Sigmoid colon (tissue), 7 donors: ENCODE data around the gene APBB2. TPM values are rescaled to one million over a fixed set of nuclear protein-coding genes. Genes with fewer than 3 reads are reported as not detected.

Experiments used
- DNase-seq: peaks from one replicate; pipeline ENCODE4 v3.0.0-alpha.2; 2019
- H3K27ac ChIP-seq, 4 donors: fragments of 200-600 bp; sonication (generic); one replicate each; pipeline ENCODE4 v1.5.1; 2016 to 2019; ENCODE audit warnings: mild to moderate bottlenecking in 1 of 4
- H3K27me3 ChIP-seq, 3 donors: fragments of 200-600 bp; sonication (generic); one replicate each; pipeline ENCODE4 v1.5.1; 2019; ENCODE audit warnings: mild to moderate bottlenecking in 1 of 3
- H3K36me3 ChIP-seq, 4 donors: fragments of 200-600 bp; sonication (generic); one replicate each; pipeline ENCODE4 v1.5.1; 2016 to 2019
- H3K4me1 ChIP-seq, 4 donors: fragments of 200-600 bp; sonication (generic); one replicate each; pipeline ENCODE4 v1.5.1; 2017 to 2019
- H3K4me3 ChIP-seq, 4 donors: fragments of 200-600 bp; sonication (generic); one replicate each; pipeline ENCODE4 v1.5.1; 2017 to 2019; ENCODE audit warnings: mild to moderate bottlenecking in 2 of 4, moderate library complexity in 1 of 4
- H3K9me3 ChIP-seq, 4 donors: fragments of 200-600 bp in 3 of 4; sonication (generic) in 3 of 4; one replicate each; pipeline versions ENCODE4 v1.5.1 to v1.6.1; 2013 to 2019
- CTCF ChIP-seq, 4 experiments: fragments of 450-650 bp in 3 of 4; fragments of 200-600 bp in 1 of 4; IDR thresholded peaks; one replicate each; pipeline ENCODE4 v1.5.1; 2016 to 2019; ENCODE audit warnings: antibody characterized with exemption in 4 of 4, mild to moderate bottlenecking in 3 of 4, moderate library complexity in 2 of 4
- EP300 ChIP-seq, 4 donors: sonication (generic); formaldehyde crosslinking; IDR thresholded peaks; one replicate each; pipeline ENCODE4 v1.6.1; 2017; ENCODE audit warnings: antibody characterized with exemption in 4 of 4
- POLR2A ChIP-seq, 2 donors: fragments of 450-650 bp; IDR thresholded peaks; one replicate each; pipeline ENCODE4 v1.6.1; 2016; ENCODE audit warnings: antibody characterized with exemption in 2 of 2, mild to moderate bottlenecking in 2 of 2, moderate library complexity in 2 of 2
- POLR2AphosphoS5 ChIP-seq, 4 donors: sonication (generic); formaldehyde crosslinking; IDR thresholded peaks; one replicate each; pipeline ENCODE4 v1.6.1; 2017; ENCODE audit warnings: antibody characterized with exemption in 4 of 4
- WGBS, 2 donors: extraction: QIAGEN DNeasy Blood & Tissue Kit; methylation state at CpG; one replicate each; pipeline ENCODE4 v1.1.7; 2013; 5-methylcytosine and 5-hydroxymethylcytosine counted together
- intact Hi-C: fragments of 100-400 bp; cut with DNase I; formaldehyde crosslinking; loops from one replicate; pipeline ENCODE4 v1.15.1; 2023
- polyA plus RNA-seq, 3 donors: library from polyadenylated mRNA; stranded (reverse); fragments of 200-250 nt; gene quantifications; one replicate each; pipeline ENCODE4 v1.2.3, GENCODE V29; 2013
- total RNA-seq, 4 donors: library from RNA; depleted of rRNA; stranded (reverse); fragments of >200 nt; gene quantifications; one replicate each; pipeline ENCODE4 v1.1.0, GENCODE V29; 2016
- donor health status: healthy with polysubstance abuse.
- donor health status: Bipolar disorder and iron deficiency.
- donor health status: healthy.

APBB2 gene
- total and polyA plus RNA-seq, 7 donors: 7.8 to 108 (median 69.1) TPM

GRCh38 chr4:40844261-40844660 is 370.1 kb downstream of the APBB2 start:
- H3K27ac ChIP-seq: no peak overlapping the region

GRCh38 chr4:40843696-40844095 is 370.6 kb downstream of the APBB2 start:
- H3K27ac ChIP-seq: no peak overlapping the region
- H3K27me3 ChIP-seq: no peaks in the 10 kb centered on the region
- WGBS, 2 donors: 88 to 100% methylated on average over 1 of the region's 1 CpG
- no peak overlapping the region for H3K4me3 ChIP-seq
- DNase-seq: peak; percentile 7
- intact Hi-C loops: loop anchor here (5.0 kb wide), 2 partner anchors 54 to 96 kb away; partner anchors contain the start of gene NSUN7
- no peaks in the 10 kb centered on the region for H3K36me3 ChIP-seq
- peaks cover 0 to 15% (median 3%) of the 10 kb centered on the region in 4 donors for H3K4me1 ChIP-seq
- H3K9me3 ChIP-seq: no peaks in the 10 kb centered on the region
- no peak for TF ChIP-seq POLR2A (IDR thresholded peaks at IDR 0.05)
- no peak for TF ChIP-seq POLR2AphosphoS5 (IDR thresholded peaks at IDR 0.05)
- no peak for TF ChIP-seq EP300 (IDR thresholded peaks at IDR 0.05)
- TF ChIP-seq CTCF (IDR thresholded peaks at IDR 0.05): no peak

More at GRCh38 chr4:40844261-40844660, 370.1 kb downstream of the APBB2 start:
- peak; percentile 54 for DNase-seq
- TF ChIP-seq CTCF (IDR thresholded peaks at IDR 0.05) (no peak), POLR2A (IDR thresholded peaks at IDR 0.05) (no peak), EP300 (IDR thresholded peaks at IDR 0.05) (no peak), POLR2AphosphoS5 (IDR thresholded peaks at IDR 0.05) (no peak)
- intact Hi-C loops: loop anchor here (5.0 kb wide), 2 partner anchors 53 to 97 kb away; partner anchors contain the start of gene NSUN7
- Histone ChIP-seq H3K4me3 (no peak overlapping the region), H3K4me1 (peaks cover 0 to 15% (median 3%) of the 10 kb centered on the region in 4 donors), H3K36me3 (no peaks in the 10 kb centered on the region), H3K27me3 (no peaks in the 10 kb centered on the region), H3K9me3 (no peaks in the 10 kb centered on the region)
- WGBS, 2 donors: 88 to 89% methylated on average over 6 of the region's 6 CpGs

- intact Hi-C loops: loop anchor here (5.0 kb wide), 2 partner anchors 54 to 96 kb away; partner anchors contain the start of gene NSUN7
- 71 to 76% methylated on average over 14 of the region's 14 CpGs for WGBS, 2 donors
- H3K27ac ChIP-seq: peak overlapping the region in 1 of 4 donors; percentile 19
- no peak for TF ChIP-seq POLR2AphosphoS5 (IDR thresholded peaks at IDR 0.05)
- peaks cover 0 to 16% (median 4%) of the 10 kb centered on the region in 4 donors for H3K4me1 ChIP-seq
- H3K4me3 ChIP-seq: no peak overlapping the region
- no peaks in the 10 kb centered on the region for H3K9me3 ChIP-seq
- no peaks in the 10 kb centered on the region for H3K27me3 ChIP-seq
- H3K36me3 ChIP-seq: no peaks in the 10 kb centered on the region
- peak; percentile 13 for DNase-seq
Observed at GRCh38 chr4:40842725-40843423, 371.5 kb downstream of the APBB2 start.

- Histone ChIP-seq H3K27me3 (no peaks in the 10 kb centered on the region), H3K4me1 (peaks cover 0 to 22% (median 7%) of the 10 kb centered on the region in 4 donors), H3K4me3 (no peak overlapping the region), H3K9me3 (no peaks in the 10 kb centered on the region), H3K36me3 (no peaks in the 10 kb centered on the region), H3K27ac (peak overlapping the region in 2 of 4 donors; percentile 19 to 25)
- DNase-seq: peak; percentile 71
- intact Hi-C loops: loop anchor here (5.0 kb wide), 2 partner anchors 55 to 95 kb away; partner anchors contain the start of gene NSUN7
- TF ChIP-seq CTCF (IDR thresholded peaks at IDR 0.05): no peak
- TF ChIP-seq POLR2AphosphoS5 (IDR thresholded peaks at IDR 0.05): peak in 2 of 4 donors; percentile 7 to 20
- WGBS, 2 donors: 78 to 86% methylated on average over 13 of the region's 13 CpGs
Observed at GRCh38 chr4:40842318-40842717, 372.0 kb downstream of the APBB2 start.

- Histone ChIP-seq H3K4me1 (peaks cover 0 to 29% (median 13%) of the 10 kb centered on the region in 4 donors), H3K9me3 (no peaks in the 10 kb centered on the region), H3K4me3 (no peak overlapping the region), H3K36me3 (peaks cover 0 to under 1% (median 0%) of the 10 kb centered on the region in 4 donors), H3K27ac (no peak overlapping the region), H3K27me3 (no peaks in the 10 kb centered on the region)
- DNase-seq: peak; percentile 66
- intact Hi-C loops: loop anchor here (5.0 kb wide), 2 partner anchors 56 to 94 kb away; partner anchors contain the start of gene NSUN7
- WGBS, 2 donors: 80 to 94% methylated on average over 7 of the region's 7 CpGs
- no peak for TF ChIP-seq EP300 (IDR thresholded peaks at IDR 0.05)
- no peak for TF ChIP-seq POLR2A (IDR thresholded peaks at IDR 0.05)
- TF ChIP-seq CTCF (IDR thresholded peaks at IDR 0.05): peak in 2 of 4 experiments; percentile 10 to 44
Observed at GRCh38 chr4:40840985-40841571, 373.3 kb downstream of the APBB2 start.
